DOHH2 (cell line): ENCODE results near the gene ZSCAN29.

Experiments
- EZH2phosphoT487 ChIP-seq: fragments of 200-600 bp; sonication (generic); IDR thresholded peaks from 2 replicates; pipeline ENCODE4 v1.6.1; 2017; ENCODE audit warnings: borderline replicate concordance, mild to moderate bottlenecking, antibody characterized with exemption, low read length, moderate library complexity, mixed read lengths
- TF ChIP-seq, protein P1 (sequence below): fragments of 200-600 bp; sonication (generic); IDR thresholded peaks from one replicate; pipeline ENCODE4 v1.5.1; 2014; ENCODE audit warnings: antibody characterized with exemption, mild to moderate bottlenecking, low read depth, low read length; ENCODE audit not compliant: poor library complexity, severe bottlenecking

GRCh38 chr15:43382310-43382709 is 11.5 kb upstream of the ZSCAN29 start:
- TF ChIP-seq, protein P1, sequence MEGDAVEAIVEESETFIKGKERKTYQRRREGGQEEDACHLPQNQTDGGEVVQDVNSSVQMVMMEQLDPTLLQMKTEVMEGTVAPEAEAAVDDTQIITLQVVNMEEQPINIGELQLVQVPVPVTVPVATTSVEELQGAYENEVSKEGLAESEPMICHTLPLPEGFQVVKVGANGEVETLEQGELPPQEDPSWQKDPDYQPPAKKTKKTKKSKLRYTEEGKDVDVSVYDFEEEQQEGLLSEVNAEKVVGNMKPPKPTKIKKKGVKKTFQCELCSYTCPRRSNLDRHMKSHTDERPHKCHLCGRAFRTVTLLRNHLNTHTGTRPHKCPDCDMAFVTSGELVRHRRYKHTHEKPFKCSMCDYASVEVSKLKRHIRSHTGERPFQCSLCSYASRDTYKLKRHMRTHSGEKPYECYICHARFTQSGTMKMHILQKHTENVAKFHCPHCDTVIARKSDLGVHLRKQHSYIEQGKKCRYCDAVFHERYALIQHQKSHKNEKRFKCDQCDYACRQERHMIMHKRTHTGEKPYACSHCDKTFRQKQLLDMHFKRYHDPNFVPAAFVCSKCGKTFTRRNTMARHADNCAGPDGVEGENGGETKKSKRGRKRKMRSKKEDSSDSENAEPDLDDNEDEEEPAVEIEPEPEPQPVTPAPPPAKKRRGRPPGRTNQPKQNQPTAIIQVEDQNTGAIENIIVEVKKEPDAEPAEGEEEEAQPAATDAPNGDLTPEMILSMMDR: no peak
- no peak for TF ChIP-seq EZH2phosphoT487
